Embryonic facial prominence (tissue), 1 donor: ENCODE measurements around the gene MAP2K4.
"Not testable (repeated sequence)": the region's sequence is repeated elsewhere in the genome, so short reads cannot be mapped to it uniquely, and the experiment has no call there.

Experiments used
- DNase-seq: peaks from one replicate; pipeline ENCODE4 v3.0.0-alpha.2; 2016; ENCODE audit errors: extremely low spot score

The MAP2K4 gene

DNA sequence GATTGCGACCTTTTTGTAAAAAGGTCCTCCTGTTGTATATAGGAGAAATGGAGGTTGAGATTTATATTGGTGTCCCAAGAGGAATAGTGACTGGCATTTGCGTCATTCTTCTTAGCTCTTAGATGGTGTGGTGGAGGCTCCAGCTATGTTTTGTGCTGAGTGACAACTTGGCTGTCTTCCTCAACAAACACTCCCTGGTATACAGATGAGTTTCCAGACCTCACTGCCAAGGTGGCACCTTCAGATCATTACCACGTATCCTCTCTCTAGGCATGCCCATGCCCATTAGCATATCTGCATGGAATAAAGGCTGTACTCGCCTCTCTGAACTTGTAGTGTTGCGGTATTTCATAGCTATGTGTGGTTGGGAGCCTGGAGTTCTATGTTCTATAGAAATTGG, 120.0 kb downstream of the MAP2K4 start:
- no peak for DNase-seq

DNA sequence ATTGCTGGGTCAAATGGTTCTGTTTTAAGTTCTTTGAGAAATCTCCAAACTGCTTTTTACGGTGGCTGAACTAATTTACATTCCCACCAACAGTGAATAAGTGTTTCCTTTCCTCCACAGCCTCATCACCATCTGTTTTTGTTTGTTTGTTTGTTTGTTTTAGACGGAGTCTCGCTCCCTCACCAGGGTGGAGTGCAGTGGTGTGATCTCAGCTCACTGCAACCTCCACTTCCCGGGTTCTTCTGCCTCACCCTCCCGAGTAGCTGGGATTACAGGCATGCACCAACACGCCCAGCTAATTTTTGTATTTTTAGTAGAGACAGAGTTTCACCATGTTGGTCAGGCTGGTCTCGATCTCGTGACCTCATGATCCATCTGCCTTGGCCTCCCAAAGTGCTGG, 141.5 kb downstream of the MAP2K4 start:
- DNase-seq, result not testable (repeated sequence)

DNA sequence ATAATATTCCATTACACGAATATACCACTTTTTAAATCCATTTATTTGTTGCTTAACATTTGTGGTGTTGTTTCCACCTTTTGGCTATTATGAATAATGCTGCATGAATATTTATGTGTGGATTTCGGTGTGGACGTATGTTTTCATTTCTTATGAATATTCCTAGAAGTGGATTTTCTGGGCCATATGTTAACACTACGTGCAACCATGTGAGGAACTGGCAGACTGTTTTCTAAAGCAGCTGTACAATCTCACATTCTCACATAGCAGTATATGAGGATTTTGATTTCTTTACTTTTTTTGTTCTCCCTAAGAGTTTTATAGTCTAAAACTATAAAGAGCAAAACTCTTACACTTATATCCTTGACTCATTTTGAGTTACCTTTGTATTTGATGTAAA, 143.4 kb downstream of the MAP2K4 start:
- DNase-seq, result no peak

DNA sequence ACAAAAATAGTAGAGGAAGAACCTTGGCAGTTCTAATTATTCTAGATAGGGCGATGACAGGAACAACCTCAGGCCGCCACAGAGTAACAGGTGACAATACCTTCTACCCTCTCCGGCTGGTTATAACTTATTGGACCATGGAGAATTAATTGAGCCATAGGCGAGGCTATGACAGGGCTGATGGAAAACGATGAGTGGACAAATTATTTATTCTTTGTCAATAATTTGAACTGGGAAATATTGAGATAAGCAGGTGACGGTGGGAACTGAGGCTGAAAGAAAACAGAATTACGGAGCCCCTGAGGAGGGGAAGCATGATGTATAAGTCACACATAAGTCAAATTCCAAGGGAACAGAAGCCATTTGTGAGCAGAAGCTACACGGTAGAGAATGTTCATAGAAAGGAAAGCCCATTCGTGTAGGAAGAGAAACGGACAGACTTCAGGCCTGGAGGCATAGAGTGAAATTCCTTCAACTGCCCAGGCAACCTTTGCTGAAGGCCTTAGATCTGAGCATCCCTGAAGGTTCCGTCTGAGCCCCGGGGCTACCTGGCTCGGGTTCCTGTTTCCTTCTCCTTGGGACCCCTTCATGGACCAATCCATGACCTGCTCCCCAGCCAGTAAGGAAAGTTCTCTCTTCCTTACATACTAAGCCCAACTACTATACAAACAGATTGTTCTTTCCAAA, 158.1 kb downstream of the MAP2K4 start:
- no peak for DNase-seq

DNA sequence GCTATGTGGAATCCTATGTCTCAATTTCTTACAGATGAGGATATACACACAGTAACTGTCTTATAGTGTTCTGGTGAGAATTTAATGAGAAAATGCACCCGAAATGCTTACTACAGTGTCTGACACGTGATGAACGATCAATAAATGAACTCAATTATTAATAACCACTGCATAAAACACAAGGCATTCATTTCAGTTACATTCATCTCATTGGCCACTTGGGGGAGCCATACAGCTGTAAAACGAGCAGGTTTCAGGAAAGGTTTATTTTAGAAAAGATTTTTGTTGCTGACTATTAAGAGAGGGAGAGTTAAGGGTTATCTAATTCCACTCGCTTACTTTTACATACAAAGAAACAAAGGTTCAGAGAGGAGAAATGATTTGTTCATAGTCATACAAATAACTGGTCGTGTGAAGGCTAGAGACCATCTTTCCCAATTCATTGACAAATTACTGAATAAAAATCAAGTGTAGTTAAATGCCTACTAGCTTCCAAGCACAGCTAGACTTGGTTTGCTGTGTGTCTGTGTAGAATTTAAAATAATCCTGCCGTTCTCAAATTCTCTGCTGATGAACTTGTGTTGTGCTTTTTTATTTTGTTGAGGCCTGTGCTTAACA, 160.1 kb downstream of the MAP2K4 start:
- peak; percentile 67 for DNase-seq

DNA sequence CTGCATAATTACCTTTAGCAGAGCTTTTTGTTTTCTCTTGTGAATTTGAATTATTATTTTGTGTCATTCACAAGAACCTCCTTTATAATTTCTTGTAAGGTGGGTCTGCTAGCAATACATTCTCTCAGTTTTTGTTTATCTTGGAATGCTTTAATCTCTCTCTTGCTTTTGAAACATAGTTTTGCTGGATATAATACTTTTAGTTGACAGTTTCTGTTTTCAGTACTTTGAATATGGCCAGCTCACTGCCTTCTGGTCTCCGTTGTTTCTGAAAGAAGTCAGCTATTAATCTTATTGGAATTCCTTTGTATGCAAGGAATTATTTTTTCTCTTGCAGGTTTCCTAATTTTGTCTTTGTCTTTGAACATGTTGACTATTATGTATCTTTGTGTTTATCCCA, 167.0 kb downstream of the MAP2K4 start:
- no peak for DNase-seq

DNA sequence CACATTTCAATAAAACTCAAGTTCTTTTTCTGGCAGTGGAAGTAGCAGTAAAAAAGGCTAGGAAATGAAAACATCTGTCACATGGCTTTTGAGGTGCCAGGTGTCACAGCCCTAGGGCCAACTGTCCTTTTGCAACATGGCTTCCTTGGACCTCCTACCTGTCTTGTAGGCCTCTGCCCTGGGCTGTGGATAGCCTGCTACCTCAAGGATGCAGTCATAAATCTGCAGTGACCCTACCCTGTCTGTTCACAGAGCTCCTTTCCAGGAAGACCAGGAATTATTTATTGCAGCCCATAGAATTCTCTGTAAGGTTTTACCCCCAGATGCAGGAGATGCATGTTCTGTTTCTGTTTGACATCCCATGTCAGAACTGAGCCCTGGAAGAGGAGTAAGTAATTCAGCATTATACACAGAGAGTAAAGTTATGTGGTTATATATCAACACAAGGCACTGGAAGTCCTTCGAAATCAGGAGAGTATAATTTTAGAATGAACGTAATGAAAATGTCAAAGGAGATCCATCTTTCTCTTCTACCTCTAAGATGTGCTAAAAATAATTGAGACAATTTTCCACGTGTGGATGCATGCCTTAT, 172.6 kb downstream of the MAP2K4 start:
- DNase-seq, result no peak
